Upper lobe of left lung (tissue), 4 donors: ENCODE data around the gene UTF1.

ENCODE experiments used
- POLR2A ChIP-seq, 4 donors: fragments of 450-650 bp; IDR thresholded peaks; one replicate each; pipeline ENCODE4 v1.5.1; 2016 to 2017; ENCODE audit warnings: antibody characterized with exemption in 4 of 4, mild to moderate bottlenecking in 2 of 4
- TF ChIP-seq, protein P1 (sequence below), 6 experiments: fragments of 450-650 bp in 4 of 6; fragments of 200-600 bp in 2 of 6; sonication (generic) in 2 of 6; IDR thresholded peaks; one replicate each; pipeline ENCODE4 v1.5.1; 2016 to 2019; ENCODE audit warnings: antibody characterized with exemption in 6 of 6

DNA sequence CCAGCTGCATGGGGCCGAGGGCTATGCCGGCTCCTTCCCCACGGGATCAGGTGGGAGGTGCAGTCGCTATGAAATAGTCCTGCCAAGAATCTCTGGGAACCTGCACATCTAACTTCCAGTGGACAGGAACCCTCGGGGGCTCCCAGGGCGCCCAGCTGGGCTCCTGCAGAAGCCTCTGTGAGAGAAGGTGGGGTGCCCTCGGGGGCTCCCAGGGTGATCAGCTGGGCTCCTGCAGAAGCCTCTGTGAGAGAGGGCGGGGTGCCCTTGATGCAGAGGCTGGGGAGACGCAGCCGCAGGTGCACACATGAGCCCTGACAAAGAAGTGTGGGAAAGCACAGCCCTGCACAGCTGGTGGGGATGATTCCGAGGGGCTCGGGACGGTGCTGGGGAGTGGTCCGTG is 13.6 kb downstream of the UTF1 start:
- TF ChIP-seq, protein P1, sequence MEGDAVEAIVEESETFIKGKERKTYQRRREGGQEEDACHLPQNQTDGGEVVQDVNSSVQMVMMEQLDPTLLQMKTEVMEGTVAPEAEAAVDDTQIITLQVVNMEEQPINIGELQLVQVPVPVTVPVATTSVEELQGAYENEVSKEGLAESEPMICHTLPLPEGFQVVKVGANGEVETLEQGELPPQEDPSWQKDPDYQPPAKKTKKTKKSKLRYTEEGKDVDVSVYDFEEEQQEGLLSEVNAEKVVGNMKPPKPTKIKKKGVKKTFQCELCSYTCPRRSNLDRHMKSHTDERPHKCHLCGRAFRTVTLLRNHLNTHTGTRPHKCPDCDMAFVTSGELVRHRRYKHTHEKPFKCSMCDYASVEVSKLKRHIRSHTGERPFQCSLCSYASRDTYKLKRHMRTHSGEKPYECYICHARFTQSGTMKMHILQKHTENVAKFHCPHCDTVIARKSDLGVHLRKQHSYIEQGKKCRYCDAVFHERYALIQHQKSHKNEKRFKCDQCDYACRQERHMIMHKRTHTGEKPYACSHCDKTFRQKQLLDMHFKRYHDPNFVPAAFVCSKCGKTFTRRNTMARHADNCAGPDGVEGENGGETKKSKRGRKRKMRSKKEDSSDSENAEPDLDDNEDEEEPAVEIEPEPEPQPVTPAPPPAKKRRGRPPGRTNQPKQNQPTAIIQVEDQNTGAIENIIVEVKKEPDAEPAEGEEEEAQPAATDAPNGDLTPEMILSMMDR (IDR thresholded peaks at IDR 0.05) = no peak
- TF ChIP-seq POLR2A (IDR thresholded peaks at IDR 0.05) = no peak
